ENCODE data around the gene TRAPPC5. TPM values are rescaled to one million over a fixed set of nuclear protein-coding genes. Genes with fewer than 3 reads are reported as not detected.

The TRAPPC5 gene
- total and polyA plus RNA-seq, 4 experiments from 2014 or later, result 60.7 to 153 (median 103) TPM

DNA sequence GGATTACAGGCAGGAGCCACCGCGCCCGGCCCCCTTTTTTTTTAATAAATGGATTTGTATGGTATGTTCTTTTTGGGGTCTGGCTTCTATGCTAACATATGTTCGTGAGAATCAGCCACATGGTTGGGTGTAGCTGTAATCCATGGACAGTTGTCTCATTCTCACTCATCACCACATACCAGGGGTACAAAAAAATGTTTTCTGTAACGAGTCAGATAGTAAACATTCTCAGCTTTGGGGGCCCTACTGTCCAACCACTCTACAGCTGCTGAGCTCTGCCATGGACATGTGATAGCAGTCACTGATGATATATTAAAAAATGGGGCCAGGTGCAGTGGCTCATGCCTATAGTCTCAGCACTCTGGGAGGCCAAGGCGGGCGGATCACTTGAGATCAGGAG, 16.9 kb upstream of the TRAPPC5 start:
- no peak overlapping the region for H3K4me3 ChIP-seq (ENCODE audit: low read length in 2 of 2)
- no peaks in the 10 kb centered on the region for H3K27me3 ChIP-seq (ENCODE audit: insufficient read depth, low read length)
- no peak overlapping the region for H3K27ac ChIP-seq (ENCODE audit: low read depth, low read length)
- H3K4me1 ChIP-seq (ENCODE audit: insufficient read depth, low read length), result no peaks in the 10 kb centered on the region
- Mint-ChIP-seq H3K36me3 (no peaks in the 10 kb centered on the region), H3K4me1 (no peaks in the 10 kb centered on the region), H3K9me3 (no peaks in the 10 kb centered on the region), H3K27ac (peak overlapping the region in 1 of 7 donors; percentile 31), H3K4me3 (no peak overlapping the region), H3K27me3 (peaks cover 2% of the 10 kb centered on the region in 2 donors)
- intact Hi-C loops (cut with micrococcal nuclease), result no loop called here
- no peaks in the 10 kb centered on the region for H3K9me3 ChIP-seq (ENCODE audit: control insufficient read depth in 1 of 2, low read length in 2 of 2)
- no peak for DNase-seq
- ChIA-PET CTCF (ENCODE audit: partially characterized antibody) (interaction anchor here (0.8 to 1.3 kb wide), 4 partner anchors 13 to 138 kb away, joined by 3 to 5 read pairs (median 4); partner anchors contain the start of gene TRAPPC5), POLR2A (ENCODE audit: partially characterized antibody) (no interaction called here)
- no peaks in the 10 kb centered on the region for H3K36me3 ChIP-seq (ENCODE audit: insufficient read depth, low read length)

GRCh38 chr19:7665076-7665475, 15.6 kb upstream of the TRAPPC5 start:
- no peak overlapping the region for H3K27ac Mint-ChIP-seq
- H3K36me3 ChIP-seq (ENCODE audit: insufficient read depth, low read length), result no peaks in the 10 kb centered on the region
- DNase-seq, result no peak
- no peaks in the 10 kb centered on the region for H3K36me3 Mint-ChIP-seq
- intact Hi-C loops (cut with micrococcal nuclease), result no loop called here
- peaks cover 6 to 7% of the 10 kb centered on the region in 2 donors for H3K27me3 Mint-ChIP-seq
- H3K4me1 ChIP-seq (ENCODE audit: insufficient read depth, low read length), result peaks cover under 1% of the 10 kb centered on the region
- H3K9me3 Mint-ChIP-seq, result no peaks in the 10 kb centered on the region
- no peak overlapping the region for H3K4me3 Mint-ChIP-seq
- no peaks in the 10 kb centered on the region for H3K27me3 ChIP-seq (ENCODE audit: insufficient read depth, low read length)
- POLR2A ChIA-PET (ENCODE audit: partially characterized antibody), result no interaction called here
- CTCF ChIA-PET (ENCODE audit: partially characterized antibody), result interaction anchor here (1.2 kb wide), 1 partner anchor 97 kb away, joined by 3 read pairs; no protein-coding TSS in a partner anchor
- H3K4me3 ChIP-seq (ENCODE audit: low read length in 2 of 2), result no peak overlapping the region
- no peaks in the 10 kb centered on the region for H3K9me3 ChIP-seq (ENCODE audit: control insufficient read depth in 1 of 2, low read length in 2 of 2)
- no peak overlapping the region for H3K27ac ChIP-seq (ENCODE audit: low read depth, low read length)
- H3K4me1 Mint-ChIP-seq, result peaks cover 0 to 6% (median under 1%) of the 10 kb centered on the region in 4 donors

DNA sequence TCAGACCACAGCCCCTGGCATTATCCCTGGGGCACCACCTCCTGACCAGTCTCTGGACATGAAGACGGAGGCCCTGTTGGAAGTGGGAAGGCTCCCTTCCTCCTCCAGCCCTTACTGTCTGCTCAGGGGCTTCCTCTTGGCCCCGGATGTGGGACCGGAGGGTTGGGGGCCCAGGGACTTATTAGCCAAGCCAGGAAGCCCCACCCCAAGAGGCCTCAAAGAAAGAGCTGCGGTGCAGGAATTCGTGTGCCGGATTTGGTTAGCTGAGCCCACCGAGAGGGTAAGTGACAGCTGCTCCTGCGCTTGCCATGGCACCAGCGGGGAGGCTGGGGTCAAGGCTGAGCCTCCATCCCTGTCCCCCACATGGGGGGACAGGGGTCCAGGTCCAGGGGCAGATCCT, 11.8 kb upstream of the TRAPPC5 start, which contains the start of gene RETN:
TSS of gene RETN (plus strand) at position 208 of the 400 bp plus-strand sequence. CDS start 278 bp downstream, outside the sequence.
- Mint-ChIP-seq H3K4me1 (peaks cover 2 to 13% (median 8%) of the 10 kb centered on the region in 4 donors), H3K36me3 (no peaks in the 10 kb centered on the region), H3K9me3 (peaks cover 0 to under 1% (median 0%) of the 10 kb centered on the region in 8 donors), H3K27me3 (peaks cover 17 to 24% of the 10 kb centered on the region in 2 donors), H3K4me3 (peak within 1 kb of the TSS in 5 of 8 donors; percentile 9 to 66 (median 21)), H3K27ac (no peak within 1 kb of the TSS)
- peaks cover 8% of the 10 kb centered on the region for H3K4me1 ChIP-seq (ENCODE audit: insufficient read depth, low read length)
- CTCF ChIA-PET (ENCODE audit: partially characterized antibody), result interaction anchor here (0.8 to 3.0 kb wide), 4 partner anchors 12 to 17 kb away, joined by 3 to 14 read pairs (median 7); partner anchors contain the start of gene TRAPPC5
- POLR2A ChIA-PET (ENCODE audit: partially characterized antibody), result interaction anchor here (1.4 to 2.6 kb wide), 3 partner anchors 12 to 32 kb away, joined by 4 to 9 read pairs (median 5); partner anchors contain the start of genes STXBP2 and TRAPPC5
- peaks cover 5% of the 10 kb centered on the region for H3K27me3 ChIP-seq (ENCODE audit: insufficient read depth, low read length)
- no peaks in the 10 kb centered on the region for H3K9me3 ChIP-seq (ENCODE audit: control insufficient read depth in 1 of 2, low read length in 2 of 2)
- H3K4me3 ChIP-seq (ENCODE audit: low read length in 2 of 2), result no peak within 1 kb of the TSS
- H3K36me3 ChIP-seq (ENCODE audit: insufficient read depth, low read length), result no peaks in the 10 kb centered on the region
- no peak for DNase-seq
- H3K27ac ChIP-seq (ENCODE audit: low read depth, low read length), result no peak within 1 kb of the TSS
- intact Hi-C loops (cut with micrococcal nuclease), result no loop called here

DNA sequence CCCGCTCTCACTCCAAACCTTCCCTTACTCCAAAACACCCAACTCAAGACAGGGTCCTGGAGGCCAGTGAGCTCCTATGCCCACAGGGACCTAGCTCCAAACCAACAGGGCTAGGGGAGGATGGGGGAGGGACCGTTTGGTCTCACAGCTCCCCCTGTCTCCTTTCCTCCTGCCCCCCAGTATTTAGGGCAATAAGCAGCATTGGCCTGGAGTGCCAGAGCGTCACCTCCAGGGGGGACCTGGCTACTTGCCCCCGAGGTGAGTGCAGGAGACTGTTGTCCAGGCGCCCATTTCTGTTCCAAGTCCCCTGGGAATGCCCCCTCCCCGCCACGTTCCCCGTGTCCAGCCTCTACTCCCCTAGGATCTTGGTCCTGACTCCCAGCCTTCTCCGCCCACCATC, 11.0 kb upstream of the TRAPPC5 start:
- H3K4me1 Mint-ChIP-seq, result peaks cover 4 to 19% (median 11%) of the 10 kb centered on the region in 4 donors
- Histone ChIP-seq H3K36me3 (ENCODE audit: insufficient read depth, low read length) (no peaks in the 10 kb centered on the region), H3K4me1 (ENCODE audit: insufficient read depth, low read length) (peaks cover 12% of the 10 kb centered on the region), H3K4me3 (ENCODE audit: low read length in 2 of 2) (no peak overlapping the region), H3K9me3 (ENCODE audit: control insufficient read depth in 1 of 2, low read length in 2 of 2) (no peaks in the 10 kb centered on the region), H3K27me3 (ENCODE audit: insufficient read depth, low read length) (peaks cover 5% of the 10 kb centered on the region), H3K27ac (ENCODE audit: low read depth, low read length) (no peak overlapping the region)
- intact Hi-C loops (cut with micrococcal nuclease), result no loop called here
- H3K36me3 Mint-ChIP-seq, result no peaks in the 10 kb centered on the region
- ChIA-PET CTCF (ENCODE audit: partially characterized antibody) (interaction anchor here (0.8 to 3.0 kb wide), 3 partner anchors 11 to 17 kb away, joined by 3 to 14 read pairs (median 8); partner anchors contain the start of gene TRAPPC5), POLR2A (ENCODE audit: partially characterized antibody) (interaction anchor here (1.6 to 2.6 kb wide), 2 partner anchors 11 to 17 kb away, joined by 5 to 9 read pairs; partner anchors contain the start of gene TRAPPC5)
- H3K27ac Mint-ChIP-seq, result no peak overlapping the region
- peaks cover 19 to 28% of the 10 kb centered on the region in 2 donors for H3K27me3 Mint-ChIP-seq
- no peak for DNase-seq
- peaks cover 0 to 2% (median 0%) of the 10 kb centered on the region in 8 donors for H3K9me3 Mint-ChIP-seq
- peak overlapping the region in 5 of 8 donors; percentile 9 to 66 (median 21) for H3K4me3 Mint-ChIP-seq

DNA sequence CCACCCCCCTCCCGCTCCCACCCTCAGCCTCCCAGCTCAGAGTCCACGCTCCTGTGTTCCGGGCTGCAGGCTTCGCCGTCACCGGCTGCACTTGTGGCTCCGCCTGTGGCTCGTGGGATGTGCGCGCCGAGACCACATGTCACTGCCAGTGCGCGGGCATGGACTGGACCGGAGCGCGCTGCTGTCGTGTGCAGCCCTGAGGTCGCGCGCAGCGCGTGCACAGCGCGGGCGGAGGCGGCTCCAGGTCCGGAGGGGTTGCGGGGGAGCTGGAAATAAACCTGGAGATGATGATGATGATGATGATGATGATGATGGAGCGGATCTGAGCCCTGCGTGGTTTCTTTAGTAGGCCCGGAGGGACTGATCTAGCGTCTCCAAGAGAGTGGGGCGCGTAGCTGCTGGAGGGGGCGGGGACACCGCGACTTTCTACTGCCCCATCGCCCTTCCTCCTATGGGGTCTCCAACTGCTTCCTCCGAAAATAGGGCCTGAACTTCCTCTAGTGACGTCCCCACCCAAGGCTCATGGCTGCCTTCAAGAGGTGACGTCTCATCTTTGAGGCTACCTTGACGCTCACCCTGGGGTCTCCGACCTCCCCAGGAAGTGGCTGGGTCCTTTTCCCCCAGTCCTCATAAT, 10.4 kb upstream of the TRAPPC5 start:
- CTCF ChIA-PET (ENCODE audit: partially characterized antibody), result interaction anchor here (1.1 to 3.0 kb wide), 2 partner anchors 11 to 13 kb away, joined by 3 to 14 read pairs; partner anchors contain the start of gene TRAPPC5
- Histone ChIP-seq H3K4me1 (ENCODE audit: insufficient read depth, low read length) (peaks cover 12% of the 10 kb centered on the region), H3K9me3 (ENCODE audit: control insufficient read depth in 1 of 2, low read length in 2 of 2) (no peaks in the 10 kb centered on the region), H3K36me3 (ENCODE audit: insufficient read depth, low read length) (no peaks in the 10 kb centered on the region), H3K27ac (ENCODE audit: low read depth, low read length) (no peak overlapping the region), H3K4me3 (ENCODE audit: low read length in 2 of 2) (no peak overlapping the region), H3K27me3 (ENCODE audit: insufficient read depth, low read length) (peaks cover 5% of the 10 kb centered on the region)
- peak overlapping the region; percentile 33 to 71 (median 58) for H3K4me3 Mint-ChIP-seq
- H3K4me1 Mint-ChIP-seq, result peaks cover 4 to 19% (median 11%) of the 10 kb centered on the region in 4 donors
- peak in 1 of 5 donors; percentile 13 for DNase-seq
- intact Hi-C loops (cut with micrococcal nuclease), result no loop called here
- no peaks in the 10 kb centered on the region for H3K36me3 Mint-ChIP-seq
- peaks cover 0 to 2% (median 0%) of the 10 kb centered on the region in 8 donors for H3K9me3 Mint-ChIP-seq
- POLR2A ChIA-PET (ENCODE audit: partially characterized antibody), result interaction anchor here (1.0 to 2.6 kb wide), 3 partner anchors 10 to 18 kb away, joined by 3 to 9 read pairs (median 5); partner anchors contain the start of gene TRAPPC5
- peaks cover 19 to 28% of the 10 kb centered on the region in 2 donors for H3K27me3 Mint-ChIP-seq
- peak overlapping the region in 1 of 7 donors; percentile 35 for H3K27ac Mint-ChIP-seq

- peaks cover 5% of the 10 kb centered on the region for H3K27me3 ChIP-seq (ENCODE audit: insufficient read depth, low read length)
- Mint-ChIP-seq H3K27me3 (peaks cover 19 to 29% of the 10 kb centered on the region in 2 donors), H3K36me3 (no peaks in the 10 kb centered on the region), H3K27ac (peak overlapping the region in 1 of 7 donors; percentile 35), H3K9me3 (peaks cover 0 to 2% (median 0%) of the 10 kb centered on the region in 8 donors), H3K4me3 (peak overlapping the region in 5 of 8 donors; percentile 36 to 65 (median 58)), H3K4me1 (peaks cover 4 to 21% (median 12%) of the 10 kb centered on the region in 4 donors)
- H3K27ac ChIP-seq (ENCODE audit: low read depth, low read length), result no peak overlapping the region
- peak in 1 of 5 donors; percentile 61 for DNase-seq
- intact Hi-C loops (cut with micrococcal nuclease), result no loop called here
- H3K36me3 ChIP-seq (ENCODE audit: insufficient read depth, low read length), result no peaks in the 10 kb centered on the region
- ChIA-PET POLR2A (ENCODE audit: partially characterized antibody) (interaction anchor here (1.0 kb wide), 1 partner anchor 10 kb away, joined by 3 read pairs; the partner anchor contains the start of gene TRAPPC5), CTCF (ENCODE audit: partially characterized antibody) (interaction anchor here (1.1 to 2.2 kb wide), 2 partner anchors 10 to 14 kb away, joined by 3 to 4 read pairs; partner anchors contain the start of gene TRAPPC5)
- no peaks in the 10 kb centered on the region for H3K9me3 ChIP-seq (ENCODE audit: control insufficient read depth in 1 of 2, low read length in 2 of 2)
- H3K4me3 ChIP-seq (ENCODE audit: low read length in 2 of 2), result no peak overlapping the region
- peaks cover 12% of the 10 kb centered on the region for H3K4me1 ChIP-seq (ENCODE audit: insufficient read depth, low read length)
Measured at GRCh38 chr19:7670790-7671189, 9.8 kb upstream of the TRAPPC5 start.

DNA sequence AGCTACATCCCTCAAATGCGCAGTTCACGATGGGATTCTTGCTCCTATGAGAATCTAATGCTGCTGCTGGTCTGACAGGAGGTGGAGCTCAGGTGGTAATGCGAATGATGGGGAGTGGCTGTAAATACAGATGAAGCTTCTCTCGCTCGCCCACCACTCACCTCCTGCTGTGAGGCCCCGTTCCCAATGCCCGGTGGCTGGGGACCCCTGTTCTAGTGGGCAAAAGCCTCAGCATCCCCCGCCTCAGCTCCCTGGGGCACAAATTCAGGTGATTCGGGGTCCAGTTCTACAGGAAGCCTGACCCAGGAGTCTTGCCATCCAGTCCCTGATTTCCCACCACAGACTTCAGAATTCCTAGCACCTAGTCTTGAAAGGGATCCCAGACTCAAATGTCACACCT, 8.1 kb upstream of the TRAPPC5 start:
- H3K4me3 ChIP-seq (ENCODE audit: low read length in 2 of 2), result no peak overlapping the region
- no peak for DNase-seq
- Mint-ChIP-seq H3K4me3 (no peak overlapping the region), H3K9me3 (peaks cover 0 to 2% (median 0%) of the 10 kb centered on the region in 8 donors), H3K27me3 (peaks cover 25 to 39% of the 10 kb centered on the region in 2 donors), H3K27ac (no peak overlapping the region), H3K4me1 (peaks cover 12 to 38% (median 25%) of the 10 kb centered on the region in 4 donors), H3K36me3 (no peaks in the 10 kb centered on the region)
- H3K9me3 ChIP-seq (ENCODE audit: control insufficient read depth in 1 of 2, low read length in 2 of 2), result no peaks in the 10 kb centered on the region
- ChIA-PET POLR2A (ENCODE audit: partially characterized antibody) (no interaction called here), CTCF (ENCODE audit: partially characterized antibody) (interaction anchor here (2.2 kb wide), 1 partner anchor 8 kb away, joined by 4 read pairs; the partner anchor contains the start of gene TRAPPC5)
- intact Hi-C loops (cut with micrococcal nuclease), result no loop called here
- H3K4me1 ChIP-seq (ENCODE audit: insufficient read depth, low read length), result peaks cover 25% of the 10 kb centered on the region
- H3K27me3 ChIP-seq (ENCODE audit: insufficient read depth, low read length), result peaks cover 11% of the 10 kb centered on the region
- H3K36me3 ChIP-seq (ENCODE audit: insufficient read depth, low read length), result no peaks in the 10 kb centered on the region
- H3K27ac ChIP-seq (ENCODE audit: low read depth, low read length), result no peak overlapping the region

Measured in CD4-positive, alpha-beta memory T cell (primary cell).